Suprapubic skin (tissue), 4 donors: ENCODE results near the gene CLASP1. TPM values are rescaled to one million over a fixed set of nuclear protein-coding genes. Genes with fewer than 3 reads are reported as not detected.
A peak's percentile ranks its signal among the peaks of the same experiment; 100 is the strongest.
"Not testable (repeated sequence)": the region's sequence is repeated elsewhere in the genome, so short reads cannot be mapped to it uniquely, and the experiment has no call there.

Experiments
- DNase-seq, 2 donors: peaks; one replicate each; pipeline ENCODE4 v3.0.0-alpha.2; 2019; ENCODE audit warnings: low spot score in 2 of 2
- H3K27ac ChIP-seq: fragments of 200-600 bp; sonication (generic); one replicate; pipeline ENCODE4 v1.5.1; 2019
- H3K27me3 ChIP-seq: fragments of 200-600 bp; sonication (generic); one replicate; pipeline ENCODE4 v1.5.1; 2019
- H3K36me3 ChIP-seq: fragments of 200-600 bp; sonication (generic); one replicate; pipeline ENCODE4 v1.5.1; 2019
- H3K4me1 ChIP-seq: fragments of 200-600 bp; sonication (generic); one replicate; pipeline ENCODE4 v1.5.1; 2019
- H3K4me3 ChIP-seq: fragments of 200-600 bp; sonication (generic); one replicate; pipeline ENCODE4 v1.5.1; 2019; ENCODE audit warnings: mild to moderate bottlenecking
- H3K9me3 ChIP-seq: fragments of 200-600 bp; sonication (generic); one replicate; pipeline ENCODE4 v1.5.1; 2019
- EP300 ChIP-seq: sonication (generic); formaldehyde crosslinking; IDR thresholded peaks from one replicate; pipeline ENCODE4 v1.6.1; 2017; ENCODE audit warnings: antibody characterized with exemption
- POLR2A ChIP-seq, 2 donors: fragments of 450-650 bp; IDR thresholded peaks; one replicate each; pipeline ENCODE4 v1.6.1; 2017; ENCODE audit warnings: antibody characterized with exemption in 2 of 2, mild to moderate bottlenecking in 2 of 2, moderate library complexity in 2 of 2
- POLR2AphosphoS5 ChIP-seq, 3 donors: sonication (generic); formaldehyde crosslinking; IDR thresholded peaks; one replicate each; pipeline ENCODE4 v1.6.1; 2017; ENCODE audit warnings: antibody characterized with exemption in 3 of 3
- WGBS: methylation state at CpG from one replicate; pipeline ENCODE4 v1.1.5; 2018; 5-methylcytosine and 5-hydroxymethylcytosine counted together
- total RNA-seq, 4 donors: library from RNA; depleted of rRNA; stranded (reverse); fragments of >200 nt; gene quantifications; one replicate each; pipeline ENCODE4 v1.1.0, GENCODE V29; 2016
- TF ChIP-seq, protein P1 (sequence below), 2 donors: fragments of 200-600 bp in 1 of 2; fragments of 450-650 bp in 1 of 2; sonication (generic) in 1 of 2; IDR thresholded peaks; one replicate each; pipeline ENCODE4 v1.5.1; 2016 to 2019; ENCODE audit warnings: antibody characterized with exemption in 2 of 2, mild to moderate bottlenecking in 1 of 2, moderate library complexity in 1 of 2

Gene CLASP1
- total RNA-seq, 4 donors from 2014 or later = 53.3 to 99.5 (median 67.6) TPM

DNA sequence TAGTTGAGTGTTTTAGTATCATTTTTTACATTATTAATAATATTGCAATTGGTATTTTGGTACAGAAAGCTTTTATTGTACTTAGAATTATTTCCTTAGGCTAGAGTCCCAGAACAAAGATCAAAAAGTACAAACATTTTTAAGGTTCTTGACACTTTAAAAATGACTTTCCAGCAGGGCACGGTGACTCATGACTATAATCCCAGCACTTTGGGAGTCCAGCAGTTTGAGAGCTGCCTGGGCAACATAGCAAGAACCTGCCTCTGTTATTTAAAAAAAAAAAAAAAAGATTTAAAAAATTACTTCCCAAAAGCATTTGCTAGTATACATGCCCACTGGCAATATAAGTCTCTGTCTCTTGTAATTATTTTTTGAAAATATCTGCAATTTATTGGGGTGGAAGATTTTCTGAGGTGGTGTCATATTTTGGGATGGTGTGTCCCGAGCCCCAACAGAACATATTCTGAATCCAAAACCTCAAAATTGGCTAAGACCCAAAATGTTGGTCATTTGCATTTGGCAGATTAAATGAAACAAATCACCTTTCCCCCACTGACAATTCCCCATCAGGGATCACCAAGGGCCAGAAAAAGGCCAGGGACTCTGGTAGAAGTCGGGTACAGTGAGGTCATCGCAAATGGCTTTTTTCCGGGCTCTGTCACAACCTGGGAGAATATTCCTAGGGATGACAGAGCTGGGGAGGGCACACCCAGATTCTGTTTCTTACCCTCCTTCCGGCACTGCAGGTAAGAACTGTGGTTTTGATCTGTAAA lies 45.3 kb upstream of the CLASP1 start:
- Histone ChIP-seq H3K4me1 (peaks cover 7% of the 10 kb centered on the region), H3K27ac (no peak overlapping the region), H3K27me3 (no peaks in the 10 kb centered on the region), H3K36me3 (no peaks in the 10 kb centered on the region), H3K9me3 (no peaks in the 10 kb centered on the region), H3K4me3 (no peak overlapping the region)
- TF ChIP-seq POLR2A (IDR thresholded peaks at IDR 0.05) = no peak
- TF ChIP-seq EP300 = no peak
- TF ChIP-seq, protein P1, sequence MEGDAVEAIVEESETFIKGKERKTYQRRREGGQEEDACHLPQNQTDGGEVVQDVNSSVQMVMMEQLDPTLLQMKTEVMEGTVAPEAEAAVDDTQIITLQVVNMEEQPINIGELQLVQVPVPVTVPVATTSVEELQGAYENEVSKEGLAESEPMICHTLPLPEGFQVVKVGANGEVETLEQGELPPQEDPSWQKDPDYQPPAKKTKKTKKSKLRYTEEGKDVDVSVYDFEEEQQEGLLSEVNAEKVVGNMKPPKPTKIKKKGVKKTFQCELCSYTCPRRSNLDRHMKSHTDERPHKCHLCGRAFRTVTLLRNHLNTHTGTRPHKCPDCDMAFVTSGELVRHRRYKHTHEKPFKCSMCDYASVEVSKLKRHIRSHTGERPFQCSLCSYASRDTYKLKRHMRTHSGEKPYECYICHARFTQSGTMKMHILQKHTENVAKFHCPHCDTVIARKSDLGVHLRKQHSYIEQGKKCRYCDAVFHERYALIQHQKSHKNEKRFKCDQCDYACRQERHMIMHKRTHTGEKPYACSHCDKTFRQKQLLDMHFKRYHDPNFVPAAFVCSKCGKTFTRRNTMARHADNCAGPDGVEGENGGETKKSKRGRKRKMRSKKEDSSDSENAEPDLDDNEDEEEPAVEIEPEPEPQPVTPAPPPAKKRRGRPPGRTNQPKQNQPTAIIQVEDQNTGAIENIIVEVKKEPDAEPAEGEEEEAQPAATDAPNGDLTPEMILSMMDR (IDR thresholded peaks at IDR 0.05) = no peak
- no peak for TF ChIP-seq POLR2AphosphoS5 (IDR thresholded peaks at IDR 0.05)
- 57% methylated on average over 6 of the region's 6 CpGs for WGBS
- DNase-seq = no peak

- WGBS = 96% methylated on average over 3 of the region's 3 CpGs
- not testable (repeated sequence) for H3K36me3 ChIP-seq, H3K4me1 ChIP-seq, DNase-seq, H3K27me3 ChIP-seq, H3K27ac ChIP-seq, H3K9me3 ChIP-seq, H3K4me3 ChIP-seq
These were observed 41.3 kb upstream of the CLASP1 start for GRCh38 chr2:121690572-121690971.

DNA sequence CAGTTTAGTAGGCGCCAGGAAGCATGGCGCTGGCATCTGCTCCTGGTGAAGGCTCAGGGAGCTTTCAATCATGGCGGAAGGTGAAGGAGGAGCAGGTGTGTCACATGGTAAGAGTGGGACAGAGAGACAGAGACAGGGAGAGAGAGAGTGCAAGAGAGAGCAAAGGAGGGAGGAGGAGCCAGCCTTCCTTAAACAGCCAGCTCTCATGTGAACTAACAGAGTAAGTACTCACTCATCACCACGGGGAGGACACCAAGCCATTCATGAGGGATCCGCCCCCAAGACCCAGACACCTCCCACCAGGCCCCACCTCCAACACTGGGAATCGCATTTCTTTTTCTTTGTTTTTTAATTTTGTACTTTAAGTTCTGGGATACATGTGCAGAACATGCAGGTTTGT lies 40.8 kb upstream of the CLASP1 start:
- TF ChIP-seq, protein P1 (IDR thresholded peaks at IDR 0.05) = no peak
- TF ChIP-seq POLR2AphosphoS5 (IDR thresholded peaks at IDR 0.05) (no peak), POLR2A (IDR thresholded peaks at IDR 0.05) (no peak), EP300 (no peak)
- no peak overlapping the region for H3K4me3 ChIP-seq
- H3K4me1 ChIP-seq = peaks cover 5% of the 10 kb centered on the region
- no peaks in the 10 kb centered on the region for H3K36me3 ChIP-seq
- DNase-seq = no peak
- no peaks in the 10 kb centered on the region for H3K9me3 ChIP-seq
- H3K27ac ChIP-seq = no peak overlapping the region
- WGBS = 88% methylated on average over 6 of the region's 6 CpGs
- no peaks in the 10 kb centered on the region for H3K27me3 ChIP-seq

- H3K27me3 ChIP-seq = no peaks in the 10 kb centered on the region
- H3K36me3 ChIP-seq = no peaks in the 10 kb centered on the region
- WGBS = 39% methylated on average over 4 of the region's 4 CpGs
- H3K27ac ChIP-seq = no peak overlapping the region
- no peak for DNase-seq
- H3K9me3 ChIP-seq = no peaks in the 10 kb centered on the region
- H3K4me1 ChIP-seq = peaks cover 5% of the 10 kb centered on the region
- TF ChIP-seq POLR2A (IDR thresholded peaks at IDR 0.05) = no peak
- TF ChIP-seq, protein P1 (IDR thresholded peaks at IDR 0.05) = peak in 1 of 2 donors; percentile 20
- no peak overlapping the region for H3K4me3 ChIP-seq
These were observed 40.1 kb upstream of the CLASP1 start for GRCh38 chr2:121689356-121689755.

- Histone ChIP-seq H3K9me3 (no peaks in the 10 kb centered on the region), H3K36me3 (no peaks in the 10 kb centered on the region), H3K4me1 (peaks cover 5% of the 10 kb centered on the region), H3K27ac (no peak overlapping the region), H3K27me3 (no peaks in the 10 kb centered on the region), H3K4me3 (no peak overlapping the region)
- no peak for DNase-seq
- TF ChIP-seq EP300 = no peak
- no peak for TF ChIP-seq POLR2AphosphoS5 (IDR thresholded peaks at IDR 0.05)
- TF ChIP-seq POLR2A (IDR thresholded peaks at IDR 0.05) = no peak
- TF ChIP-seq, protein P1 (IDR thresholded peaks at IDR 0.05) = no peak
- 98% methylated on average over 2 of the region's 2 CpGs for WGBS
These were observed 39.6 kb upstream of the CLASP1 start for GRCh38 chr2:121688820-121689219.

DNA sequence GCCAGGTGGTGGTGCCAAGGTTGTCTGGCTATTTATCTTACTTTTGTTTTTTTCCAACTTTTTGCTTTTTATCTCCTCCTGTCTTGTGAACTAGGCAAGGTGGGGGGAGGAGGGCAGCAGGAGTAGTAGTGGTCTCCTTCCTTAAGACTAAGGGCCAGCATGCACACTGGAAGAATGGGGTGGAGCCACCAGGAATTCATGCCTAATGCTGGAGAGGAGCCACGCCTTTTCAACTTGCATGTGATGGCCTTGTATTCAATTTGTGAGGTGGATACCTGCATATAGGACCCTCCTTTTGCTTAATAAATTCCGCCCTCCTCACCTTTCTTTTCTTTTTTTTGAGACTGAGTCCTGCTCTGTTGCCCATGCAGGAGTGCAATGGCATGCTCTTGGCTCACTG lies 37.6 kb upstream of the CLASP1 start:
- Histone ChIP-seq H3K27me3 (no peaks in the 10 kb centered on the region), H3K9me3 (peaks cover 13% of the 10 kb centered on the region), H3K4me1 (peaks cover 5% of the 10 kb centered on the region), H3K36me3 (no peaks in the 10 kb centered on the region), H3K4me3 (no peak overlapping the region), H3K27ac (no peak overlapping the region)
- WGBS = 80% methylated on average over 2 of the region's 2 CpGs
- DNase-seq = no peak
- TF ChIP-seq POLR2A (IDR thresholded peaks at IDR 0.05) = no peak
- no peak for TF ChIP-seq POLR2AphosphoS5 (IDR thresholded peaks at IDR 0.05)
- TF ChIP-seq EP300 = no peak
- TF ChIP-seq, protein P1 (IDR thresholded peaks at IDR 0.05) = no peak
